NCI-H146 treated with DMSO at 0.1 percent for 48 hours (cell line): Measurements from ENCODE around the gene KLF2.
"Not testable (repeated sequence)": the region's sequence is repeated elsewhere in the genome, so short reads cannot be mapped to it uniquely, and the experiment has no call there.

ENCODE experiments used
- DNase-seq: peaks from one replicate; lab custom pipeline; 2025; ENCODE audit not compliant: unreplicated experiment; lab: John Stamatoyannopoulos, UW

The KLF2 gene

GRCh38 chr19:16336571-16336970 lies 11.9 kb downstream of the KLF2 start:
- no peak for DNase-seq

GRCh38 chr19:16337809-16338469 lies 13.3 kb downstream of the KLF2 start:
- no peak for DNase-seq

GRCh38 chr19:16338470-16339360 lies 14.1 kb downstream of the KLF2 start:
- DNase-seq: no peak

GRCh38 chr19:16339361-16339725 lies 14.7 kb downstream of the KLF2 start:
- no peak for DNase-seq

GRCh38 chr19:16340092-16340491 lies 15.5 kb downstream of the KLF2 start:
- no peak for DNase-seq

- DNase-seq: no peak
Measured at GRCh38 chr19:16340654-16341053, 16.0 kb downstream of the KLF2 start.

- DNase-seq: no peak
Measured at GRCh38 chr19:16342002-16342715, 17.5 kb downstream of the KLF2 start.

GRCh38 chr19:16343156-16343555 lies 18.5 kb downstream of the KLF2 start:
- no peak for DNase-seq

- DNase-seq: no peak
Measured at GRCh38 chr19:16345457-16345856, 20.8 kb downstream of the KLF2 start.

- not testable (repeated sequence) for DNase-seq
Measured at GRCh38 chr19:16347099-16347498, 22.5 kb downstream of the KLF2 start.

GRCh38 chr19:16347706-16348105 lies 23.1 kb downstream of the KLF2 start:
- no peak for DNase-seq

- no peak for DNase-seq
Measured at GRCh38 chr19:16349551-16350152, 25.0 kb downstream of the KLF2 start.

- no peak for DNase-seq
Measured at GRCh38 chr19:16351133-16351809, 26.6 kb downstream of the KLF2 start.

- no peak for DNase-seq
Measured at GRCh38 chr19:16355293-16356043, 30.8 kb downstream of the KLF2 start.

GRCh38 chr19:16358456-16358855 lies 33.8 kb downstream of the KLF2 start:
- no peak for DNase-seq

GRCh38 chr19:16359074-16359473 lies 34.4 kb downstream of the KLF2 start:
- no peak for DNase-seq

- DNase-seq: no peak
Measured at GRCh38 chr19:16359964-16360363, 35.3 kb downstream of the KLF2 start.

GRCh38 chr19:16360738-16361137 lies 36.1 kb downstream of the KLF2 start:
- DNase-seq: no peak

- no peak for DNase-seq
Measured at GRCh38 chr19:16361254-16361653, 36.6 kb downstream of the KLF2 start.

GRCh38 chr19:16361926-16362325 lies 37.3 kb downstream of the KLF2 start:
- no peak for DNase-seq
